ENCODE measurements around the gene LPP. TPM values are rescaled to one million over a fixed set of nuclear protein-coding genes. Genes with fewer than 3 reads are reported as not detected.

Gene LPP
- total RNA-seq, 1 experiment from 2014 or later, result 120 TPM

- Histone ChIP-seq H3K9me3 (no peaks in the 10 kb centered on the region), H3K4me1 (peaks cover 54% of the 10 kb centered on the region), H3K36me3 (ENCODE audit: control insufficient read depth, insufficient read depth, low read length) (no peaks in the 10 kb centered on the region), H3K27me3 (replicated peaks; ENCODE audit: control insufficient read depth, insufficient read depth, low read length) (no peaks in the 10 kb centered on the region), H3K4me3 (ENCODE audit: low read depth, low read length) (no peak overlapping the region)
- Mint-ChIP-seq H3K4me3 (ENCODE audit: unreplicated experiment) (no peak overlapping the region), H3K4me1 (ENCODE audit: low read depth, unreplicated experiment) (peaks cover 62% of the 10 kb centered on the region), H3K36me3 (ENCODE audit: insufficient read depth, unreplicated experiment) (peaks cover 24% of the 10 kb centered on the region), H3K27ac (ENCODE audit: unreplicated experiment) (peak overlapping the region; percentile 78), H3K9me3 (ENCODE audit: unreplicated experiment) (no peaks in the 10 kb centered on the region), H3K27me3 (ENCODE audit: insufficient read depth, unreplicated experiment) (no peaks in the 10 kb centered on the region)
- no peak for TF ChIP-seq CTCF (IDR thresholded peaks at IDR 0.05; ENCODE audit: insufficient read depth in 1 of 2, low read depth in 1 of 2, low read length in 1 of 2, severe bottlenecking in 1 of 2, unreplicated experiment in 1 of 2)
- CTCF ChIA-PET, result interaction anchor here (0.8 to 1.5 kb wide), 3 partner anchors 11 to 88 kb away, joined by 3 read pairs; no protein-coding TSS in a partner anchor
- POLR2A ChIA-PET, result no interaction called here
- intact Hi-C loops (cut with micrococcal nuclease; ENCODE audit: unreplicated experiment), result loop anchor here (10.0 kb wide), 1 partner anchor 661 kb away; no protein-coding TSS in a partner anchor
- BruUV-seq (replicated peaks), result no TSS peak
- no peak for DNase-seq
Observed at GRCh38 chr3:188294113-188294512, 140.2 kb downstream of the LPP start.

DNA sequence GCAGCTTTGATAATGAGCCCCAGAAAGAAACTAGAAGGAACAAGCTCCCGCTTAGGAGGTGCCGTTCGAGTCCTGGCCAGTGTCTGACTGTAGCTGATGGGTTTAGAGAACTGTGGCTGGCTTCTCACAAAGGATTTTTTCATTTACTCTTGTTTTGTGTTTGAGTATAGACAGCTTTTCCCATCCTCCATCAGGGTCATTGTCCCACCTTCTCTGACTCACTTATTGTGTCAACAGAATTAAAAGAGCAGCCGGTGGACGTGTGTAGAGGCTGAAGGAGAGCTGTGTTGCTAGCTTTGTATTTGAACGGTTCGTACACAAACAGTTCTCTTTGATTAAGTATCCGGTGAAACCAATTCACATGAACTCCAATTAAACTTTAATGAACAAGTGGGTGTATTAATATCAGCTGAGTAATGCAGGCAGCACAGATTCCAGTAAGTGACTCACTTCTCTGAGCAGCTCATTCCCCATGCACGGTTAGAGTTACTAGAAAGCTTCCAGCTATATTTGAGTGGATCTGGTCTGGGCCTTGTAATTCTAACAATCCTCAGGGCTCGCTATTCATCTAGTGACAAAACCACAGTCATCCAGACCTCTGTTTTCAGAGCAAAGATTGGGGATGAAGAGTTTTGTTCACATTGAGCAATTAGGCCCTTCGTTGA lies 141.0 kb downstream of the LPP start:
- Mint-ChIP-seq H3K4me1 (ENCODE audit: low read depth, unreplicated experiment) (peaks cover 68% of the 10 kb centered on the region), H3K9me3 (ENCODE audit: unreplicated experiment) (no peaks in the 10 kb centered on the region), H3K27me3 (ENCODE audit: insufficient read depth, unreplicated experiment) (no peaks in the 10 kb centered on the region), H3K27ac (ENCODE audit: unreplicated experiment) (peak overlapping the region; percentile 78), H3K36me3 (ENCODE audit: insufficient read depth, unreplicated experiment) (peaks cover 24% of the 10 kb centered on the region), H3K4me3 (ENCODE audit: unreplicated experiment) (peak overlapping the region; percentile 53)
- Histone ChIP-seq H3K4me3 (ENCODE audit: low read depth, low read length) (no peak overlapping the region), H3K4me1 (peaks cover 57% of the 10 kb centered on the region), H3K36me3 (ENCODE audit: control insufficient read depth, insufficient read depth, low read length) (no peaks in the 10 kb centered on the region), H3K27me3 (replicated peaks; ENCODE audit: control insufficient read depth, insufficient read depth, low read length) (no peaks in the 10 kb centered on the region), H3K9me3 (no peaks in the 10 kb centered on the region)
- no peak for TF ChIP-seq CTCF (IDR thresholded peaks at IDR 0.05; ENCODE audit: insufficient read depth in 1 of 2, low read depth in 1 of 2, low read length in 1 of 2, severe bottlenecking in 1 of 2, unreplicated experiment in 1 of 2)
- BruUV-seq (replicated peaks), result TSS peak; percentile 26
- intact Hi-C loops (cut with micrococcal nuclease; ENCODE audit: unreplicated experiment), result loop anchor here (5.0 to 10.0 kb wide), 2 partner anchors 92 to 660 kb away; no protein-coding TSS in a partner anchor
- POLR2A ChIA-PET, result no interaction called here
- CTCF ChIA-PET, result interaction anchor here (0.7 to 1.5 kb wide), 4 partner anchors 10 to 554 kb away, joined by 3 to 5 read pairs (median 3); no protein-coding TSS in a partner anchor
- peak; percentile 46 to 53 for DNase-seq

GRCh38 chr3:188295876-188296275 lies 141.9 kb downstream of the LPP start:
- Mint-ChIP-seq H3K36me3 (ENCODE audit: insufficient read depth, unreplicated experiment) (peaks cover 20% of the 10 kb centered on the region), H3K9me3 (ENCODE audit: unreplicated experiment) (no peaks in the 10 kb centered on the region), H3K27me3 (ENCODE audit: insufficient read depth, unreplicated experiment) (no peaks in the 10 kb centered on the region), H3K4me1 (ENCODE audit: low read depth, unreplicated experiment) (peaks cover 66% of the 10 kb centered on the region), H3K4me3 (ENCODE audit: unreplicated experiment) (peak overlapping the region; percentile 42), H3K27ac (ENCODE audit: unreplicated experiment) (peak overlapping the region; percentile 78)
- H3K4me3 ChIP-seq (ENCODE audit: low read depth, low read length), result no peak overlapping the region
- no peaks in the 10 kb centered on the region for H3K27me3 ChIP-seq (replicated peaks; ENCODE audit: control insufficient read depth, insufficient read depth, low read length)
- H3K36me3 ChIP-seq (ENCODE audit: control insufficient read depth, insufficient read depth, low read length), result no peaks in the 10 kb centered on the region
- no TSS peak for BruUV-seq (replicated peaks)
- ChIA-PET POLR2A (no interaction called here), CTCF (no interaction called here)
- TF ChIP-seq CTCF (IDR thresholded peaks at IDR 0.05; ENCODE audit: insufficient read depth in 1 of 2, low read depth in 1 of 2, low read length in 1 of 2, severe bottlenecking in 1 of 2, unreplicated experiment in 1 of 2), result no peak
- intact Hi-C loops (cut with micrococcal nuclease; ENCODE audit: unreplicated experiment), result loop anchor here (2.0 to 10.0 kb wide), 3 partner anchors 91 to 659 kb away; no protein-coding TSS in a partner anchor
- no peaks in the 10 kb centered on the region for H3K9me3 ChIP-seq
- no peak for DNase-seq
- H3K4me1 ChIP-seq, result peaks cover 49% of the 10 kb centered on the region

Measured in Caco-2 (cell line).